Ascending aorta (tissue), 2 donors: Measurements from ENCODE around the gene PRKRA. TPM values are rescaled to one million over a fixed set of nuclear protein-coding genes. Genes with fewer than 3 reads are reported as not detected.

Source experiments
- DNase-seq, 2 donors: peaks; one replicate each; pipeline ENCODE4 v3.0.0-alpha.2; 2019; ENCODE audit warnings: low spot score in 2 of 2
- H3K27ac ChIP-seq, 2 donors: fragments of 200-600 bp; sonication (generic); one replicate each; pipeline ENCODE4 v1.5.1; 2016 to 2017; ENCODE audit warnings: mild to moderate bottlenecking in 1 of 2
- H3K27me3 ChIP-seq: fragments of 200-600 bp; sonication (generic); one replicate; pipeline ENCODE4 v1.5.1; 2017
- H3K36me3 ChIP-seq, 2 donors: fragments of 200-600 bp; sonication (generic); one replicate each; pipeline ENCODE4 v1.5.1; 2016
- H3K4me1 ChIP-seq, 2 donors: fragments of 200-600 bp; sonication (generic); one replicate each; pipeline ENCODE4 v1.5.1; 2016 to 2017; ENCODE audit warnings: mild to moderate bottlenecking in 1 of 2
- H3K4me3 ChIP-seq, 2 donors: fragments of 200-600 bp; sonication (generic); one replicate each; pipeline ENCODE4 v1.5.1; 2016 to 2017; ENCODE audit warnings: mild to moderate bottlenecking in 1 of 2
- H3K9me3 ChIP-seq, 2 donors: fragments of 200-600 bp; sonication (generic); one replicate each; pipeline ENCODE4 v1.5.1; 2016
- CTCF ChIP-seq, 3 experiments: fragments of 200-600 bp in 2 of 3; fragments of 450-650 bp in 1 of 3; sonication (generic) in 2 of 3; IDR thresholded peaks; one replicate each; pipeline ENCODE4 v1.5.1; 2016 to 2019; ENCODE audit warnings: antibody characterized with exemption in 3 of 3, mild to moderate bottlenecking in 1 of 3, moderate library complexity in 1 of 3
- intact Hi-C: fragments of 100-400 bp; cut with DNase I; formaldehyde crosslinking; loops from one replicate; pipeline ENCODE4 v1.15.1; 2023
- total RNA-seq: library from RNA; depleted of rRNA; stranded (reverse); fragments of >200 nt; gene quantifications from one replicate; pipeline ENCODE4 v1.1.0, GENCODE V29; 2016

Gene PRKRA
- total RNA-seq, 1 donor from 2014 or later = 75.5 TPM

- no peak for DNase-seq
- TF ChIP-seq CTCF (IDR thresholded peaks at IDR 0.05) = no peak
- H3K36me3 ChIP-seq = no peaks in the 10 kb centered on the region
- H3K4me3 ChIP-seq = peak overlapping the region; percentile 77 to 89
- no peaks in the 10 kb centered on the region for H3K27me3 ChIP-seq
- H3K9me3 ChIP-seq = no peaks in the 10 kb centered on the region
- peaks cover 0 to 28% of the 10 kb centered on the region in 2 donors for H3K4me1 ChIP-seq
- peak overlapping the region; percentile 78 to 94 for H3K27ac ChIP-seq
- intact Hi-C loops = loop anchor here (5.0 to 10.0 kb wide), 2 partner anchors 367 to 1204 kb away; partner anchors contain the start of gene RBM45
These were observed 28.3 kb upstream of the PRKRA start for GRCh38 chr2:178479275-178479616.

- Histone ChIP-seq H3K36me3 (no peaks in the 10 kb centered on the region), H3K4me1 (peaks cover 0 to 23% of the 10 kb centered on the region in 2 donors), H3K9me3 (no peaks in the 10 kb centered on the region), H3K4me3 (peak within 1 kb of the TSS; percentile 77 to 89), H3K27me3 (no peaks in the 10 kb centered on the region), H3K27ac (peak within 1 kb of the TSS; percentile 78 to 94)
- DNase-seq = peak; percentile 53 to 92
- TF ChIP-seq CTCF (IDR thresholded peaks at IDR 0.05) = peak; percentile 34 to 56 (median 49)
- intact Hi-C loops = loop anchor here (1.0 to 10.0 kb wide), 3 partner anchors 27 to 1204 kb away; partner anchors contain the start of genes PJVK, PRKRA and RBM45
These were observed 27.7 kb upstream of the PRKRA start, which contains the start of gene FKBP7 for GRCh38 chr2:178478439-178479274. FKBP7 (minus strand) TSS chr2:178478600; CDS start chr2:178478499, 101 bp downstream.

- no peak for TF ChIP-seq CTCF (IDR thresholded peaks at IDR 0.05)
- H3K27me3 ChIP-seq = no peaks in the 10 kb centered on the region
- peaks cover 0 to 22% of the 10 kb centered on the region in 2 donors for H3K4me1 ChIP-seq
- H3K36me3 ChIP-seq = no peaks in the 10 kb centered on the region
- peak overlapping the region; percentile 77 to 89 for H3K4me3 ChIP-seq
- intact Hi-C loops = loop anchor here (1.0 to 10.0 kb wide), 3 partner anchors 27 to 1203 kb away; partner anchors contain the start of genes PJVK, PRKRA and RBM45
- peak overlapping the region; percentile 78 to 94 for H3K27ac ChIP-seq
- no peaks in the 10 kb centered on the region for H3K9me3 ChIP-seq
- no peak for DNase-seq
These were observed 27.1 kb upstream of the PRKRA start for GRCh38 chr2:178478130-178478438.

GRCh38 chr2:178477443-178478129, 26.6 kb upstream of the PRKRA start:
- Histone ChIP-seq H3K9me3 (no peaks in the 10 kb centered on the region), H3K36me3 (no peaks in the 10 kb centered on the region), H3K27me3 (no peaks in the 10 kb centered on the region), H3K4me1 (peaks cover 0 to 18% of the 10 kb centered on the region in 2 donors), H3K4me3 (peak overlapping the region; percentile 77 to 89), H3K27ac (peak overlapping the region; percentile 78 to 94)
- intact Hi-C loops = loop anchor here (1.0 to 10.0 kb wide), 3 partner anchors 26 to 1203 kb away; partner anchors contain the start of genes PJVK, PRKRA and RBM45
- no peak for DNase-seq
- no peak for TF ChIP-seq CTCF (IDR thresholded peaks at IDR 0.05)

- Histone ChIP-seq H3K9me3 (no peaks in the 10 kb centered on the region), H3K4me3 (peak overlapping the region in 1 of 2 donors; percentile 89), H3K4me1 (peaks cover 0 to 7% of the 10 kb centered on the region in 2 donors), H3K36me3 (no peaks in the 10 kb centered on the region), H3K27ac (no peak overlapping the region), H3K27me3 (no peaks in the 10 kb centered on the region)
- intact Hi-C loops = loop anchor here (5.0 to 10.0 kb wide), 2 partner anchors 364 to 1202 kb away; partner anchors contain the start of gene RBM45
- DNase-seq = no peak
- no peak for TF ChIP-seq CTCF (IDR thresholded peaks at IDR 0.05)
These were observed 25.5 kb upstream of the PRKRA start for GRCh38 chr2:178476477-178476876.
